Type B pancreatic cell (in vitro differentiated cells): ENCODE results near the gene DHX15. TPM values are rescaled to one million over a fixed set of nuclear protein-coding genes. Genes with fewer than 3 reads are reported as not detected.

ENCODE experiments used
- DNase-seq: peaks from one replicate; pipeline ENCODE4 v3.0.0; 2021; ENCODE audit warnings: mixed read lengths; ENCODE audit not compliant: unreplicated experiment; ENCODE audit errors: extremely low spot score
- H3K27ac Mint-ChIP-seq: 2 replicates; pipeline ENCODE4 v1.8.0; 2021; ENCODE audit warnings: mild to moderate bottlenecking, mixed read lengths
- H3K27me3 Mint-ChIP-seq: 2 replicates; pipeline ENCODE4 v1.8.0; 2021; ENCODE audit warnings: mixed read lengths
- H3K36me3 Mint-ChIP-seq: 2 replicates; pipeline ENCODE4 v1.8.0; 2021; ENCODE audit warnings: mixed read lengths
- H3K4me1 Mint-ChIP-seq: one replicate; pipeline ENCODE4 v1.8.0; 2021; ENCODE audit warnings: mixed read lengths; ENCODE audit not compliant: unreplicated experiment
- H3K4me3 Mint-ChIP-seq: 2 replicates; pipeline ENCODE4 v1.8.0; 2021; ENCODE audit warnings: mild to moderate bottlenecking, mixed read lengths
- H3K9me3 Mint-ChIP-seq: 2 replicates; pipeline ENCODE4 v1.8.0; 2021; ENCODE audit warnings: mixed read lengths
- total RNA-seq: library from RNA; stranded (reverse); gene quantifications from 2 replicates; pipeline ENCODE4 v1.2.1, GENCODE V29; 2021; ENCODE audit warnings: low replicate concordance
- TF ChIP-seq, protein P1 (sequence below): fragments of 200-600 bp; sonication (generic); conservative IDR thresholded peaks from 2 replicates; pipeline ENCODE4 v1.5.0; 2021; ENCODE audit warnings: antibody characterized with exemption, mild to moderate bottlenecking

DHX15 gene
- total RNA-seq, 1 donor from 2014 or later = 165 TPM

DNA sequence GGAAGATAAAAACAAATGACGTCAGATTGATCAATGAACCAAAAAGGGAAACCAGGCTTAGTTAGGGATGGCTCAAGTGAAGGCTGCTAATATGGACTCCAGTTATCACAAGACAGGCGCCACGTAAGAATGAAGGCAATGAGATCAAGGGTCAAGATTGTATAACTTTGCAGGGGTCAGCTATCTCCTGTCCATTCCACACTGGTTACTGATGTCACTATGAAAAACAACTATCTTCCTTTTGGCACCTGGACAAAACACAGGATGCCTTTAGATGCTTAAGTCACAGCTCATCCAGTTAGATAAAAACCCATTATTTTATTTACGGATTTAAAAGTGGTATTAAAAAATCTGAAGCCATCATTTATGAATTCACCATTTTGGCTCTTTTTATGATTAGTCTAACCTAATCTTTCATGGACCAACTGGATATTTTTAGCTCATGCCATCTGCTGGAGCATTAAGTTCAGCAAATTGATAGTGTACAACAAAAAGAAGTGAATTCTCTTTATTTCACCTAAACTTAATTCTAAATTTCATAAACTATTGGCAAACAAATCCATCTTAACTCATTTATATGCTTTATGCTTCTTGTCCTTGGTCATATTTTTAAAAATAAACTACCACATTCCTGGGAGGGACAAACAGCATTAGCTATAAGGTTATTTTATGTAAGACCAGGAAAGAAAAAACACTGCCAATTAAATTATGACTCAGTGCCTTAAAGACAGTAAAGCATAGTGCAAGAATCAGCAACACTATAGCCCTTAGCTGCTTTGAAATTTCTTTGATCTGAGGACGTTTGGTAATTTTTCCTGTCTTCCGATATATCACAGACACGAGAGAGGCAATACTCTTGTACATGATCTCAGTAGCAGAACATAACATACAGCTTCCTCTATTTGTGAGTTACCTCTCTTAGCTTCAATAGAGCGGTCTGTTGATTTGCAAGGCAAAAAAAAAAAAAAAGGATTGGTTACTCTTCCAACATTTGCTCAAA lies 27.0 kb downstream of the DHX15 start:
- H3K9me3 Mint-ChIP-seq = no peaks in the 10 kb centered on the region
- H3K27ac Mint-ChIP-seq = no peak overlapping the region
- H3K4me1 Mint-ChIP-seq = peaks cover 21% of the 10 kb centered on the region
- DNase-seq = no peak
- TF ChIP-seq, protein P1, sequence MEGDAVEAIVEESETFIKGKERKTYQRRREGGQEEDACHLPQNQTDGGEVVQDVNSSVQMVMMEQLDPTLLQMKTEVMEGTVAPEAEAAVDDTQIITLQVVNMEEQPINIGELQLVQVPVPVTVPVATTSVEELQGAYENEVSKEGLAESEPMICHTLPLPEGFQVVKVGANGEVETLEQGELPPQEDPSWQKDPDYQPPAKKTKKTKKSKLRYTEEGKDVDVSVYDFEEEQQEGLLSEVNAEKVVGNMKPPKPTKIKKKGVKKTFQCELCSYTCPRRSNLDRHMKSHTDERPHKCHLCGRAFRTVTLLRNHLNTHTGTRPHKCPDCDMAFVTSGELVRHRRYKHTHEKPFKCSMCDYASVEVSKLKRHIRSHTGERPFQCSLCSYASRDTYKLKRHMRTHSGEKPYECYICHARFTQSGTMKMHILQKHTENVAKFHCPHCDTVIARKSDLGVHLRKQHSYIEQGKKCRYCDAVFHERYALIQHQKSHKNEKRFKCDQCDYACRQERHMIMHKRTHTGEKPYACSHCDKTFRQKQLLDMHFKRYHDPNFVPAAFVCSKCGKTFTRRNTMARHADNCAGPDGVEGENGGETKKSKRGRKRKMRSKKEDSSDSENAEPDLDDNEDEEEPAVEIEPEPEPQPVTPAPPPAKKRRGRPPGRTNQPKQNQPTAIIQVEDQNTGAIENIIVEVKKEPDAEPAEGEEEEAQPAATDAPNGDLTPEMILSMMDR = no peak
- H3K36me3 Mint-ChIP-seq = peaks cover 41% of the 10 kb centered on the region
- H3K4me3 Mint-ChIP-seq = no peak overlapping the region
- no peaks in the 10 kb centered on the region for H3K27me3 Mint-ChIP-seq

DNA sequence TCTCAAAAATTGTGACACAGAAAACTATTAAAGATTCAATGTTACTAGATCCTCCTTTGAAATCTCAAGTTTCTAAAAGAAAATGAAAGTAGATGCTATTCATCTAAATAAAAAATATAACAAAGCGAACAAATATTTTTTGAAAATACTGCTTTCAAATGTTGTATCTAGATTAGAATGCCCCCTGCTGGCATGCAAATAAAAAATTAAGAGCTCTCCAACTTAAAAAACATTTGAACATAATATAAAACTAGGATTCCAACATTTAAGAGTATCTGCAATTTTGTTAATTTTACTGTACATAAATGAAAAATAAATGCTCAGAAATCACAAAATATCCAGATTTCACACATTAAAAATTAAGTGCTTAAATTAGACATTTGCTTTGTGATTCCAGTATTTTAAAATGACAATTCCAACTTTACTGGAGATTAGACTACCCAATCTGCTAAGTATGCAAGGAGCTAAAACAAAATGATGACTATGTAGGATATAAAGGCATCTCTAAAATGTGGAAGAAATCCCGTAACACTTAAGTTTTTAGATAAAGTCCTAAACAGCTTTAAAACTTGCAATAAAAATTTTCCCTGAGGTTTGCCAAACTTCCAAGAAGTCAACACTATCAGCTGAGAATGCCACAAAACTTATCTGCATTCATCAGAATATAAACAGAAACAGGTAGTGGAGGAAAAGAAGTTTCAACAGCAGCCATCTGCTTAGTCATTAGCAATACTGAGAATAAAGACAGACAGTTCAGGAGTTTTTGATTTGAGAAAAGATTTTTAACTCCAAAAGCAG lies 32.7 kb downstream of the DHX15 start:
- Mint-ChIP-seq H3K27ac (no peak overlapping the region), H3K36me3 (peaks cover 41% of the 10 kb centered on the region), H3K4me3 (no peak overlapping the region), H3K27me3 (no peaks in the 10 kb centered on the region), H3K4me1 (peaks cover 13% of the 10 kb centered on the region), H3K9me3 (no peaks in the 10 kb centered on the region)
- DNase-seq = no peak
- TF ChIP-seq, protein P1 = peak; percentile 65

DNA sequence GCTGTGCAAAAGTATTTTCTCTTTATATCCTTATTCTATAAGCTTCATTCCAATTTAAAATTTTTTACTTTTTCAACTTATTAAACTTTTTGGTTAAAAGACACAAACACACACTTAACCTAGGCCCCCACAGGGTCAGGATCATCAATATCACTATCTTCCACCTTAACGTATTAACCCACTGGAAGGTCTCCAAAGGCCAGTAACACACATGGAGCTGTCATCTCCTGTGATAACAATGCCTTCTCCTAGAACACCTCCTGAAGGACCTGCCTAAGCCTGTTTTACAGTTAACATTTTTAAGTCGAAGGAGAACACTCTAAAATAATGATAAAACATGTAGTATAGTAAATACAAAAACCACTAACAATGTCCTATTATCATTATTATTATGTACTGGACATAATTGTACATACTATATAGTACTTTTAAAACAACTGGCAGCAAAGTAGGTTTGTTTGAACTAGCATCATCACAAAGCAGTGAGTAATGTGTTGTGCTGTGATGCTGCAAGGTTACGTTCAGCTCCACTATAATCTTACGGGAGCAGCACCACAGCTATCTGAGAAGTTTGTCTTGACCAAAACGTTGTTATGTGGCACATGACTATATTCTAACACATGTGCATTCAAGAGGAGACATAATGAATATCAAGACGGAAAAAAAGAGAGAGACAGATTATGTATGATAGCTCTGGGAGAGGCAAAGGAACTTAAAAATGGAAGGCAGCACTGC lies 33.7 kb downstream of the DHX15 start:
- peaks cover 42% of the 10 kb centered on the region for H3K36me3 Mint-ChIP-seq
- no peak for DNase-seq
- H3K27ac Mint-ChIP-seq = peak overlapping the region; percentile 5
- H3K27me3 Mint-ChIP-seq = no peaks in the 10 kb centered on the region
- peaks cover 7% of the 10 kb centered on the region for H3K4me1 Mint-ChIP-seq
- H3K9me3 Mint-ChIP-seq = no peaks in the 10 kb centered on the region
- TF ChIP-seq, protein P1 = no peak
- H3K4me3 Mint-ChIP-seq = no peak overlapping the region

DNA sequence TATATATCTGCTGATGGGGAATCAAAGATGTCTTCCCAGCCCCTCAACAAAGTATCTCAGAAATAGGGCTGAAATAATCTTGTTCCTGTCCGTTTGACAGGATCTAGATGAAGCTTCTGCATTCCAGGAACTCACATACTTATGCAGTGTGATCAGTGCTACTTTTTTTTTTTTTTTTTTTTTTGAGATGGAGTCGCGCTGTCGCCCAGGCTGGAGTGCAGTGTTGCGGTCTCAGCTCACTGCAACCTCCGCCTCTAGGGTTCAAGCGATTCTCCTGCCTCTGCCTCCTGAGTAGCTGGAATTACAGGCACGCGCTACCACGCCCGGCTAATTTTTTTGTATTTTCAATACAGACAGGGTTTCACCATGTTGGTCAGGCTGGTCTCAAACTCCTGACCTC lies 36.4 kb downstream of the DHX15 start:
- TF ChIP-seq, protein P1 = no peak
- Mint-ChIP-seq H3K36me3 (peaks cover 39% of the 10 kb centered on the region), H3K4me3 (no peak overlapping the region), H3K27ac (no peak overlapping the region), H3K4me1 (peaks cover 7% of the 10 kb centered on the region), H3K27me3 (no peaks in the 10 kb centered on the region), H3K9me3 (no peaks in the 10 kb centered on the region)
- no peak for DNase-seq
